Measurements from ENCODE around the gene IKZF3.
A peak's percentile ranks its signal among the peaks of the same experiment; 100 is the strongest.

IKZF3 gene

DNA sequence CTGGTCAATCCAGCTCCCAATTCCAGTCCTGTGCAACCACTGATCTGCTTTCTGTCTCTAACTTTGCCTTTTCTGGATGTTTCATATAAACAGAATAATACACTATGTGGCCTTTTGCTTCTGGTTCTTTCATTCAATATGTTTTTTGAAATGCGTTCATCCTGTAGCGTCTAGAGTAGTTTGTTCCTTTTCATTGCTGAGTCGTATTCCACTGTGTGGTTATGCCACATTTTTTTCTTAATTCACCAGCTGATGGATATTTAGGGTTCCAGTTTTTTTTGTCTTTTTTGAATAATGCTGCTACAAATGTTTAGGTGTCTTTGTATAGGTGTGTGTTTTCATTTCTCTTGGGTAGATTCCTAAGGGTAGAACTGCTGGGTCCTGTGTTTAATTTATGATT lies 131.5 kb downstream of the IKZF3 start:
- no peak for TF ChIP-seq EZH2 (IDR thresholded peaks at IDR 0.05; ENCODE audit: borderline replicate concordance, low read depth, low read length, severe bottlenecking)
- TF ChIP-seq, protein P1, sequence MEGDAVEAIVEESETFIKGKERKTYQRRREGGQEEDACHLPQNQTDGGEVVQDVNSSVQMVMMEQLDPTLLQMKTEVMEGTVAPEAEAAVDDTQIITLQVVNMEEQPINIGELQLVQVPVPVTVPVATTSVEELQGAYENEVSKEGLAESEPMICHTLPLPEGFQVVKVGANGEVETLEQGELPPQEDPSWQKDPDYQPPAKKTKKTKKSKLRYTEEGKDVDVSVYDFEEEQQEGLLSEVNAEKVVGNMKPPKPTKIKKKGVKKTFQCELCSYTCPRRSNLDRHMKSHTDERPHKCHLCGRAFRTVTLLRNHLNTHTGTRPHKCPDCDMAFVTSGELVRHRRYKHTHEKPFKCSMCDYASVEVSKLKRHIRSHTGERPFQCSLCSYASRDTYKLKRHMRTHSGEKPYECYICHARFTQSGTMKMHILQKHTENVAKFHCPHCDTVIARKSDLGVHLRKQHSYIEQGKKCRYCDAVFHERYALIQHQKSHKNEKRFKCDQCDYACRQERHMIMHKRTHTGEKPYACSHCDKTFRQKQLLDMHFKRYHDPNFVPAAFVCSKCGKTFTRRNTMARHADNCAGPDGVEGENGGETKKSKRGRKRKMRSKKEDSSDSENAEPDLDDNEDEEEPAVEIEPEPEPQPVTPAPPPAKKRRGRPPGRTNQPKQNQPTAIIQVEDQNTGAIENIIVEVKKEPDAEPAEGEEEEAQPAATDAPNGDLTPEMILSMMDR (IDR thresholded peaks at IDR 0.05; ENCODE audit: borderline replicate concordance, extremely low read depth, low read length, poor library complexity, severe bottlenecking) = no peak
- Histone ChIP-seq H3K9me3 (ENCODE audit: insufficient read depth, low read length, severe bottlenecking) (no peaks in the 10 kb centered on the region), H3K79me2 (ENCODE audit: insufficient read depth, low read length) (peaks cover 14% of the 10 kb centered on the region), H3K4me2 (ENCODE audit: insufficient read depth, low read length) (no peak overlapping the region), H4K20me1 (ENCODE audit: insufficient read depth, low read length) (peaks cover 4% of the 10 kb centered on the region; the same call in 1 of the 2 replicates), H3K4me1 (ENCODE audit: insufficient read depth, low read length) (peaks cover 21% of the 10 kb centered on the region), H3K9ac (ENCODE audit: low read depth, low read length) (no peak overlapping the region), H3K27me3 (ENCODE audit: insufficient read depth, low read length, poor library complexity) (no peaks in the 10 kb centered on the region), H3K4me3 (ENCODE audit: low read depth in 1 of 2, low read length in 2 of 2) (no peak overlapping the region), H3K36me3 (ENCODE audit: insufficient read depth, low read length) (peaks cover 19% of the 10 kb centered on the region), H3K27ac (ENCODE audit: low read length) (no peak overlapping the region), H2AFZ (ENCODE audit: low read depth, low read length) (no peak overlapping the region)
- DNase-seq (no peak), ATAC-seq (ENCODE audit: insufficient read depth, low read depth) (no peak)

DNA sequence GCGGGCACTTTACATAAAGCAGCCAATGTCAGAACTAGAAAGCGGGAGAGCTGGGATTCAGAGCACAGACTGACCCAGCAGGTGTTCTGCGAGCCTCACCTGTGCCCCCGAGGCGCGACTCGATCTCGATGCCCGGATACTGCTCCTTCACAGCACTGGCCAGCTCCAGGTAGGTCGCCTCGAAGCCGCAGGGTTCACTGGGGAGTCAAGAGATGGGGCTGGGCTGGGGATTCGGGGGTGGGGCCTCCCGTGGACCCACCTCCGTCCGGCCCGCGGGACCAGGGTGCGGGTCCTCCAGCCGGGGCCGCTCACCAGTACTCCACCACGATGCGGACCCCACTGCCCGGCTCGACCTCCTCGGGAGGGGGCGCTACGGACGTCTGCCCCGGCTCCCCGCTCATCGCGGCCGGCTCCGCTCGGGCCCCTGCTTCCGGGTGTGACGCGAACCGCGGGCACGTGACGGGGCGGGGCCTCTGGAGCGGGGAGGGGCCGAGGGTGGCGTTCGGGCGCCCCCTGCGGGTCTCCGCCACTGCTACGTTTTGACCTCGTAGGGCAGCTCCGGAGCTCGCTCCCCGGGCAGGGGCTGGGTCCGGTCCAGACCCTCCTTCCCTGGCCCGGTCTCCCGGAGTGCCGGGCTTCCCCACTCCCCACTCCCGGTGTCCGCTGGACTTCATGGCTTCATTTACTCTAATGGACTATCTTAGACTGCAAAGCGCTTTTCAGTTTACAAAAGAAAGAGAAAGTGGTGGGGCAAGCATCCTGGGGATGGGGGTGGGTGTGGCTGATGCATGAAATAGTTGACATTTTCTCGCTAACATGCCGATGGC lies 133.8 kb downstream of the IKZF3 start, which contains the start of gene MIEN1:
Gene MIEN1, minus strand, starts transcription at position 438 of the 827 bp plus-strand sequence. Its CDS starts 37 bp downstream, at position 401.
- H3K4me1 ChIP-seq (ENCODE audit: insufficient read depth, low read length) = peaks cover 21% of the 10 kb centered on the region
- DNase-seq (peak; percentile 90), ATAC-seq (ENCODE audit: insufficient read depth, low read depth) (peak; percentile 87)
- peaks cover 23% of the 10 kb centered on the region for H3K36me3 ChIP-seq (ENCODE audit: insufficient read depth, low read length)
- H3K27me3 ChIP-seq (ENCODE audit: insufficient read depth, low read length, poor library complexity) = no peaks in the 10 kb centered on the region
- TF ChIP-seq, protein P1 (IDR thresholded peaks at IDR 0.05; ENCODE audit: borderline replicate concordance, extremely low read depth, low read length, poor library complexity, severe bottlenecking) = peak; percentile 85
- TF ChIP-seq EZH2 (IDR thresholded peaks at IDR 0.05; ENCODE audit: borderline replicate concordance, low read depth, low read length, severe bottlenecking) = no peak
- no peaks in the 10 kb centered on the region for H3K9me3 ChIP-seq (ENCODE audit: insufficient read depth, low read length, severe bottlenecking)
- peaks cover 14% of the 10 kb centered on the region for H3K79me2 ChIP-seq (ENCODE audit: insufficient read depth, low read length)
- peak within 1 kb of the TSS; percentile 69 to 93 for H3K4me3 ChIP-seq (ENCODE audit: low read depth in 1 of 2, low read length in 2 of 2)
- peak within 1 kb of the TSS; percentile 93 for H2AFZ ChIP-seq (ENCODE audit: low read depth, low read length)
- H3K4me2 ChIP-seq (ENCODE audit: insufficient read depth, low read length) = peak within 1 kb of the TSS; percentile 99
- peaks cover 4% of the 10 kb centered on the region; the same call in 1 of the 2 replicates for H4K20me1 ChIP-seq (ENCODE audit: insufficient read depth, low read length)
- H3K9ac ChIP-seq (ENCODE audit: low read depth, low read length) = peak within 1 kb of the TSS; percentile 74
- peak within 1 kb of the TSS; percentile 78 for H3K27ac ChIP-seq (ENCODE audit: low read length)

DNA sequence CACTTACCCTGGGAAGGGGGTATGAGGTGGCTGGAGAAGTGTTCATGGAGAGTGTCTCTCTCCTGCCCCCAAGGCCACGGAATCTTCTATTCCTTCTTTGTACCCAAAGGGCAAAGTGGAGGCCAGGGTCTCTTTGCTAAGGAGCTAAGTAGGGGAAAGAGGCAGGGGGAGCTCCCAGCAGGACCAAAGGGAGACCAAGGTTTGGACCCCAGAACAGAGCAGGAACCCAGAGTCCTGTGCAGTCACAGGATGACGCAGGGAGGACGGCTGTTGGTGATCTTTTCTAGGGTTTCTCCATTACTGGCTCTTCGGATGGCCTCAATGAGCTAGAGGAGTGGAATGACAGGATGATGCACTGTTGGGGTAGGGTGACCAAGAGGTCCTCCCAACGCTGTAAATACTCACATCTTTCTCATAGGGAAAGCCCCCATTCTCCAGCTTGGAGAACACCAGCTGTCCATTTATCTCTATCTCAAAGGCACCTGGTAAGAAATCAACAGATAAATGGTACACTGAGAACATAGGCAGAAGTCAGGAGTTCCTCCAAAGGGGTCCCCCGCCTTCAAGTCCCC lies 134.7 kb downstream of the IKZF3 start:
- H3K27me3 ChIP-seq (ENCODE audit: insufficient read depth, low read length, poor library complexity) = no peaks in the 10 kb centered on the region
- H3K9me3 ChIP-seq (ENCODE audit: insufficient read depth, low read length, severe bottlenecking) = no peaks in the 10 kb centered on the region
- peak overlapping the region; percentile 99 for H3K4me2 ChIP-seq (ENCODE audit: insufficient read depth, low read length)
- peaks cover 4% of the 10 kb centered on the region; the same call in 1 of the 2 replicates for H4K20me1 ChIP-seq (ENCODE audit: insufficient read depth, low read length)
- ATAC-seq (ENCODE audit: insufficient read depth, low read depth) (no peak), DNase-seq (no peak)
- H2AFZ ChIP-seq (ENCODE audit: low read depth, low read length) = no peak overlapping the region
- H3K79me2 ChIP-seq (ENCODE audit: insufficient read depth, low read length) = peaks cover 14% of the 10 kb centered on the region
- TF ChIP-seq, protein P1 (IDR thresholded peaks at IDR 0.05; ENCODE audit: borderline replicate concordance, extremely low read depth, low read length, poor library complexity, severe bottlenecking) = no peak
- TF ChIP-seq EZH2 (IDR thresholded peaks at IDR 0.05; ENCODE audit: borderline replicate concordance, low read depth, low read length, severe bottlenecking) = no peak
- H3K36me3 ChIP-seq (ENCODE audit: insufficient read depth, low read length) = peaks cover 23% of the 10 kb centered on the region
- peak overlapping the region; percentile 78 for H3K27ac ChIP-seq (ENCODE audit: low read length)
- H3K9ac ChIP-seq (ENCODE audit: low read depth, low read length) = peak overlapping the region; percentile 74
- H3K4me3 ChIP-seq (ENCODE audit: low read depth in 1 of 2, low read length in 2 of 2) = peak overlapping the region; percentile 69 to 93
- H3K4me1 ChIP-seq (ENCODE audit: insufficient read depth, low read length) = peaks cover 21% of the 10 kb centered on the region
